ENCODE measurements around the gene ZCCHC10. TPM values are rescaled to one million over a fixed set of nuclear protein-coding genes. Genes with fewer than 3 reads are reported as not detected.

The ZCCHC10 gene
- total and polyA plus RNA-seq, 9 of the 15 experiments (the other 6 are each of a cell fraction or from before 2014, with no cell fraction given) = 11.9 to 146 (median 51.8) TPM

GRCh38 chr5:133025804-133026663 lies at the start of gene ZCCHC10 (continued):
- 0 out of 2 replicates have a peak, but pooled peaks have one; percentile 39 for TF ChIP-seq MGA (IDR thresholded peaks at IDR 0.05)
- no peak for TF ChIP-seq PREB (CRISPR knock-in tag; IDR thresholded peaks at IDR 0.05)
- peak; percentile 65 for TF ChIP-seq ZNF592 (IDR thresholded peaks at IDR 0.05)
- no peak; the same call in 1 of the 2 replicates for TF ChIP-seq MXI1 (IDR thresholded peaks at IDR 0.05; ENCODE audit: low read depth, low read length)
- no peak for TF ChIP-seq CSDE1 (IDR thresholded peaks at IDR 0.05)
- peak; percentile 95 for TF ChIP-seq SUPT5H (IDR thresholded peaks at IDR 0.05)
- peak; percentile 42 to 64; a peak in 2 of 4 replicates for TF ChIP-seq FOXK2 (conservative IDR thresholded peaks at IDR 0.05 in 1 of 2, IDR thresholded peaks at IDR 0.05 in 1 of 2; ENCODE audit: low read depth in 2 of 2)
- 0 out of 2 replicates have a peak, but pooled peaks have one; percentile 40 for TF ChIP-seq ZNF561 (CRISPR knock-in tag; conservative IDR thresholded peaks at IDR 0.05)
- peak; percentile 94 for TF ChIP-seq TAF1 (IDR thresholded peaks at IDR 0.05; ENCODE audit: control insufficient read depth, extremely low read depth, insufficient read depth, low read length, severe bottlenecking)
